Stomach (tissue), 9 donors: Measurements from ENCODE around the gene FAM120B. TPM values are rescaled to one million over a fixed set of nuclear protein-coding genes. Genes with fewer than 3 reads are reported as not detected.

Experiments
- DNase-seq, 2 donors: peaks; one replicate each; pipeline versions ENCODE4 v3.0.0 to v3.0.0-alpha.2; 2013 to 2019
- H3K27ac ChIP-seq, 5 donors: fragments of 200-600 bp in 4 of 5; sonication (generic) in 4 of 5; one replicate each; pipeline ENCODE4 v1.5.1; 2013 to 2019; ENCODE audit warnings: mild to moderate bottlenecking in 1 of 5, moderate library complexity in 1 of 5
- H3K27me3 ChIP-seq, 3 donors: fragments of 200-600 bp; sonication (generic); one replicate each; pipeline ENCODE4 v1.5.1; 2017 to 2019; ENCODE audit warnings: mixed run types in 1 of 3
- H3K36me3 ChIP-seq, 4 donors: fragments of 200-600 bp; sonication (generic); 1 replicate in 3 of 4; 2 replicates in 1 of 4; pipeline ENCODE4 v1.5.1; 2016 to 2019
- H3K4me1 ChIP-seq, 4 donors: fragments of 200-600 bp; sonication (generic); one replicate each; pipeline ENCODE4 v1.5.1; 2016 to 2019
- H3K4me3 ChIP-seq, 4 donors: fragments of 200-600 bp; sonication (generic) in 3 of 4; one replicate each; pipeline ENCODE4 v1.5.1; 2016 to 2019; ENCODE audit warnings: mild to moderate bottlenecking in 1 of 4
- H3K9me3 ChIP-seq, 4 donors: fragments of 200-600 bp; sonication (generic); one replicate each; pipeline ENCODE4 v1.5.1; 2016 to 2019
- CTCF ChIP-seq, 7 experiments: fragments of 450-650 bp in 4 of 7; fragments of 200-600 bp in 3 of 7; sonication (generic) in 3 of 7; IDR thresholded peaks; one replicate each; pipeline ENCODE4 v1.5.1; 2016 to 2019; ENCODE audit warnings: antibody characterized with exemption in 7 of 7, control low read depth in 2 of 7, mild to moderate bottlenecking in 1 of 7
- EP300 ChIP-seq: sonication (generic); formaldehyde crosslinking; IDR thresholded peaks from one replicate; pipeline ENCODE4 v1.6.1; 2017; ENCODE audit warnings: antibody characterized with exemption
- POLR2A ChIP-seq, 4 donors: fragments of 450-650 bp; IDR thresholded peaks; one replicate each; pipeline ENCODE4 v1.6.1; 2016; ENCODE audit warnings: antibody characterized with exemption in 4 of 4, control low read depth in 2 of 4, mild to moderate bottlenecking in 1 of 4, moderate library complexity in 1 of 4
- POLR2AphosphoS5 ChIP-seq, 3 donors: sonication (generic); formaldehyde crosslinking; IDR thresholded peaks; one replicate each; pipeline ENCODE4 v1.6.1; 2016; ENCODE audit warnings: antibody characterized with exemption in 3 of 3
- WGBS, 5 donors: extraction: QIAGEN DNeasy Blood & Tissue Kit in 3 of 5; methylation state at CpG; one replicate each; pipeline versions ENCODE4 v1.1.5 to v1.1.7; 2013 to 2018; 5-methylcytosine and 5-hydroxymethylcytosine counted together
- intact Hi-C: fragments of 100-400 bp; cut with DNase I; formaldehyde crosslinking; loops from one replicate; pipeline ENCODE4 v1.15.1; 2023; ENCODE audit warnings: low total_unique reads
- polyA plus RNA-seq, 3 donors: library from polyadenylated mRNA; stranded (reverse); fragments of 200-250 nt; gene quantifications; one replicate each; pipeline ENCODE4 v1.2.3, GENCODE V29; 2013
- total RNA-seq, 5 donors: library from RNA; depleted of rRNA; stranded (reverse); fragments of >200 nt; gene quantifications; one replicate each; pipeline versions ENCODE4 v1.1.0 to v1.2.3, GENCODE V29; 2014 to 2016
- donor health status: healthy with polysubstance abuse.
- donor health status: Bipolar disorder and iron deficiency.
- donor health status: healthy.

FAM120B gene
- total and polyA plus RNA-seq, 8 donors, result 6.4 to 66.5 (median 27.3) TPM

GRCh38 chr6:170280689-170281045 is 25.9 kb upstream of the FAM120B start:
- intact Hi-C loops, result loop anchor here (10.0 kb wide), 1 partner anchor 446 kb away; no protein-coding TSS in a partner anchor

GRCh38 chr6:170281331-170282292 is 24.9 kb upstream of the FAM120B start:
- intact Hi-C loops, result loop anchor here (10.0 kb wide), 1 partner anchor 447 kb away; no protein-coding TSS in a partner anchor
- H3K27ac ChIP-seq, result peak overlapping the region in 1 of 5 donors; percentile 71

More at GRCh38 chr6:170280689-170281045, 25.9 kb upstream of the FAM120B start:
- WGBS, 5 donors, result 41 to 71% (median 48%) methylated on average over 23 of the region's 23 CpGs
- no peak for TF ChIP-seq POLR2A (IDR thresholded peaks at IDR 0.05)
- no peak for DNase-seq
- peaks cover 10 to 42% (median 31%) of the 10 kb centered on the region in 4 donors for H3K36me3 ChIP-seq
- peaks cover 8 to 31% (median 16%) of the 10 kb centered on the region in 4 donors for H3K4me1 ChIP-seq
- no peaks in the 10 kb centered on the region for H3K9me3 ChIP-seq
- H3K4me3 ChIP-seq, result peak overlapping the region; percentile 7 to 36 (median 29)
- peak overlapping the region; percentile 68 to 85 (median 75) for H3K27ac ChIP-seq
- H3K27me3 ChIP-seq, result peaks cover 0 to 15% (median 0%) of the 10 kb centered on the region in 3 donors

GRCh38 chr6:170282512-170283158 is 23.9 kb upstream of the FAM120B start:
- H3K27ac ChIP-seq, result no peak overlapping the region
- peak in 1 of 2 donors; percentile 20 for DNase-seq
- 92 to 95% (median 94%) methylated on average over 28 of the region's 28 CpGs for WGBS, 5 donors
- peaks cover 0 to 32% (median 5%) of the 10 kb centered on the region in 3 donors for H3K27me3 ChIP-seq
- peaks cover 10 to 43% (median 31%) of the 10 kb centered on the region in 4 donors for H3K36me3 ChIP-seq
- H3K9me3 ChIP-seq, result no peaks in the 10 kb centered on the region
- H3K4me1 ChIP-seq, result peaks cover 20 to 48% (median 29%) of the 10 kb centered on the region in 4 donors
- TF ChIP-seq POLR2AphosphoS5 (IDR thresholded peaks at IDR 0.05) (no peak), CTCF (IDR thresholded peaks at IDR 0.05) (no peak), EP300 (no peak), POLR2A (IDR thresholded peaks at IDR 0.05) (no peak)
- intact Hi-C loops, result loop anchor here (10.0 kb wide), 1 partner anchor 448 kb away; no protein-coding TSS in a partner anchor
- no peak overlapping the region for H3K4me3 ChIP-seq

More at GRCh38 chr6:170281331-170282292, 24.9 kb upstream of the FAM120B start:
- Histone ChIP-seq H3K9me3 (no peaks in the 10 kb centered on the region), H3K4me3 (no peak overlapping the region), H3K4me1 (peaks cover 14 to 38% (median 20%) of the 10 kb centered on the region in 4 donors), H3K27me3 (peaks cover 0 to 22% (median 0%) of the 10 kb centered on the region in 3 donors), H3K36me3 (peaks cover 10 to 43% (median 31%) of the 10 kb centered on the region in 4 donors)
- peak in 1 of 2 donors; percentile 20 for DNase-seq
- TF ChIP-seq EP300, result no peak
- TF ChIP-seq POLR2A (IDR thresholded peaks at IDR 0.05), result no peak
- no peak for TF ChIP-seq CTCF (IDR thresholded peaks at IDR 0.05)
- WGBS, 5 donors, result 88 to 95% (median 95%) methylated on average over 46 to 48 of the region's 48 CpGs

GRCh38 chr6:170283212-170284081 is 23.1 kb upstream of the FAM120B start:
- peak in 1 of 2 donors; percentile 25 for DNase-seq

More at GRCh38 chr6:170283212-170284081, 23.1 kb upstream of the FAM120B start:
- 93 to 95% (median 93%) methylated on average over 48 to 60 of the region's 60 CpGs for WGBS, 5 donors
- H3K36me3 ChIP-seq, result peaks cover 10 to 48% (median 31%) of the 10 kb centered on the region in 4 donors
- no peak for TF ChIP-seq POLR2A (IDR thresholded peaks at IDR 0.05)
- TF ChIP-seq EP300, result no peak
- no peak for TF ChIP-seq POLR2AphosphoS5 (IDR thresholded peaks at IDR 0.05)
- no peak for TF ChIP-seq CTCF (IDR thresholded peaks at IDR 0.05)
- H3K9me3 ChIP-seq, result no peaks in the 10 kb centered on the region
- H3K27me3 ChIP-seq, result peaks cover 0 to 40% (median 10%) of the 10 kb centered on the region in 3 donors
- peaks cover 26 to 50% (median 35%) of the 10 kb centered on the region in 4 donors for H3K4me1 ChIP-seq
- H3K27ac ChIP-seq, result no peak overlapping the region
- no peak overlapping the region for H3K4me3 ChIP-seq
- intact Hi-C loops, result loop anchor here (10.0 kb wide), 1 partner anchor 449 kb away; no protein-coding TSS in a partner anchor
